GM23338 (cell line): ENCODE results near the gene CAPZB. TPM values are rescaled to one million over a fixed set of nuclear protein-coding genes. Genes with fewer than 3 reads are reported as not detected.

Experiments used
- ATAC-seq: fragments of 200-7000 bp; cut with Tn5 transposase; 3 replicates; pipeline ENCODE4 v1.9.1; 2020
- DNase-seq: peaks from one replicate; pipeline ENCODE4 v3.0.0-alpha.2; 2015; ENCODE audit warnings: low spot score
- H2AFZ ChIP-seq: fragments of 200-600 bp; sonication (generic); 2 replicates; pipeline ENCODE4 v1.8.0; 2016; ENCODE audit warnings: antibody characterized with exemption, mild to moderate bottlenecking, moderate library complexity
- H3F3A ChIP-seq: fragments of 200-600 bp; sonication (generic); replicated peaks from 2 replicates; pipeline ENCODE4 v1.8.0; 2017; ENCODE audit warnings: antibody characterized with exemption, mixed run types, low read depth
- H3K27ac ChIP-seq: fragments of 200-600 bp; sonication (generic); 2 replicates; pipeline ENCODE4 v1.6.1; 2016; ENCODE audit warnings: low read depth
- H3K27me3 ChIP-seq: fragments of 200-600 bp; sonication (generic); 2 replicates; pipeline ENCODE4 v1.8.0; 2016; ENCODE audit warnings: mild to moderate bottlenecking, mixed run types, moderate library complexity; ENCODE audit not compliant: insufficient read depth
- H3K36me3 ChIP-seq: fragments of 200-600 bp; sonication (generic); 2 replicates; pipeline ENCODE4 v1.8.0; 2016; ENCODE audit warnings: mild to moderate bottlenecking; ENCODE audit not compliant: insufficient read depth
- H3K4me1 ChIP-seq: fragments of 200-600 bp; sonication (generic); 2 replicates; pipeline ENCODE4 v1.8.0; 2016; ENCODE audit warnings: mild to moderate bottlenecking, moderate library complexity; ENCODE audit not compliant: insufficient read depth
- H3K4me2 ChIP-seq: fragments of 200-600 bp; sonication (generic); 2 replicates; pipeline ENCODE4 v1.7.1; 2017; ENCODE audit warnings: mixed run types
- H3K4me3 ChIP-seq: fragments of 200-600 bp; sonication (generic); 2 replicates; pipeline ENCODE4 v1.6.1; 2016; ENCODE audit warnings: mixed run types
- H3K79me2 ChIP-seq: fragments of 200-600 bp; sonication (generic); replicated peaks from 2 replicates; pipeline ENCODE4 v1.8.0; 2017; ENCODE audit warnings: mild to moderate bottlenecking; ENCODE audit not compliant: insufficient read depth
- H3K9me2 ChIP-seq: fragments of 200-600 bp; sonication (generic); 2 replicates; pipeline ENCODE4 v1.8.0; 2017; ENCODE audit not compliant: insufficient read depth
- H4K20me1 ChIP-seq: fragments of 200-600 bp; sonication (generic); replicated peaks from 2 replicates; pipeline ENCODE4 v1.8.0; 2017; ENCODE audit warnings: mild to moderate bottlenecking; ENCODE audit not compliant: insufficient read depth
- H3K27ac Mint-ChIP-seq: 2 replicates; pipeline ENCODE4 v1.8.0; 2020; ENCODE audit warnings: inconsistent platforms, mild to moderate bottlenecking, moderate library complexity, mixed read lengths
- H3K27me3 Mint-ChIP-seq: 3 replicates; pipeline ENCODE4 v1.8.0; 2022; ENCODE audit warnings: low read depth, mild to moderate bottlenecking, moderate library complexity, mixed read lengths, inconsistent platforms; ENCODE audit not compliant: insufficient read depth, poor library complexity
- H3K36me3 Mint-ChIP-seq: 3 replicates; pipeline ENCODE4 v1.8.0; 2021; ENCODE audit warnings: low read depth, mild to moderate bottlenecking, inconsistent platforms, moderate library complexity, mixed read lengths
- H3K4me1 Mint-ChIP-seq: 3 replicates; pipeline ENCODE4 v1.8.0; 2020; ENCODE audit warnings: mild to moderate bottlenecking, inconsistent platforms, mixed read lengths
- H3K4me3 Mint-ChIP-seq: 3 replicates; pipeline ENCODE4 v1.8.0; 2021; ENCODE audit warnings: moderate library complexity, mild to moderate bottlenecking, inconsistent platforms, mixed read lengths
- H3K9me3 Mint-ChIP-seq: 3 replicates; pipeline ENCODE4 v1.8.0; 2020; ENCODE audit warnings: moderate library complexity, mild to moderate bottlenecking, inconsistent platforms, mixed read lengths
- JUNB ChIP-seq: IDR thresholded peaks from one replicate; pipeline ENCODE4 v1.6.1; 2016; ENCODE audit warnings: antibody characterized with exemption; ENCODE audit not compliant: unreplicated experiment
- STAT1 ChIP-seq: IDR thresholded peaks from one replicate; pipeline ENCODE4 v1.6.1; 2016; ENCODE audit warnings: antibody characterized with exemption; ENCODE audit not compliant: unreplicated experiment
- polyA plus RNA-seq: library from polyadenylated mRNA; unstranded; fragments of >200 nt; fragmentation: Nextera tagmentation; extraction: Ambion mirVana; gene quantifications from 2 replicates; pipeline ENCODE4 v1.2.1, GENCODE V29; 2016
- total RNA-seq: library from RNA; depleted of rRNA; stranded (reverse); fragments of >200 nt; shearing (Covaris generic); gene quantifications from 2 replicates; pipeline ENCODE4 v1.2.3, GENCODE V29; 2014
- TF ChIP-seq, protein P1 (sequence below), 2 experiments: fragments of 200-600 bp in 1 of 2; sonication (generic) in 1 of 2; conservative IDR thresholded peaks; 2 replicates each; pipeline versions ENCODE4 v1.5.1 to v1.6.1; 2016 to 2017; ENCODE audit warnings: antibody characterized with exemption in 2 of 2, low read depth in 2 of 2, mild to moderate bottlenecking in 2 of 2, moderate library complexity in 1 of 2
- TF ChIP-seq, protein P2 (sequence below): fragments of 250-450 bp; sonication (Bioruptor Pico); IDR thresholded peaks from 2 replicates; pipeline ENCODE4 v1.5.0; 2020; ENCODE audit warnings: mild to moderate bottlenecking, moderate library complexity

Gene CAPZB
- total and polyA plus RNA-seq, 2 experiments from 2014 or later, result 195 to 348 TPM

DNA sequence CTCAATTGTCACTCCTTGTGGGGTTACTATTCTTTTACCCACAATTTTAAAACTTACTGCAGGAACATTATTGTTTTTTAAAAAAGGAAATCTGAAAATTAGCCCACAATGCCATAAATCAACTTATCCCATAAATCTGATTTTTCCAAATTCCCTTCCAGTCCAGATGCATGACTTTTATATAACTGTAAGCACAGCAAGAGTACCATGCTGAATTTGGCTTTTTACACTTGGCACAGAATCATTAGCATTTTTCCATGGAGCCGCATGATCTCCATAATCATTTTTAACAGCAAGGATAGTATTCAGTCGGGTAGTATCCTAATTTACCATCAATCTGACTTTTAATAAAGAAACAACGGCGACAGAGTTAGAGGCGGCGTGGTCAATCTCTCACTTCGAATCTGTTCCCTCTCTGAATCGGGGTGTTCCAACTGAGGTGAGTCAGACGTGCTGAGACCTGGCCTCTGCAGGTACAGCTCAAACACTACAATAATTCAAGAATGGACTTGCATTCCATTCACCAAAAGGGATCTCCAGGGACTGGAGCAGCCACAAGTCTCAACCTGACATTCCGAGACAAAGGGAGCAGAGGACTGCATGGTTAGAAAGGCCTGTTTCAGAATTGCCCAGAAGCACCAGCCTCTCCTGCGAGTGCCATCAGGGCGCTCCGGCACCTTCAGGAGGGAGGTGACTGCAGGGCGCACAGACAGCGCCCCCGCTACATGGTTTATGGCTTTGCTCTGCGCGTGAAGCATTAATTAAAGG, 124.3 kb downstream of the CAPZB start:
- Histone ChIP-seq H2AFZ (no peak overlapping the region), H3K4me3 (no peak overlapping the region), H3K79me2 (peaks cover 77% of the 10 kb centered on the region), H3F3A (0 out of 2 replicates have a peak, but pooled peaks cover 2% of the 10 kb centered on the region), H3K4me1 (no peaks in the 10 kb centered on the region), H3K4me2 (no peak overlapping the region), H3K27me3 (no peaks in the 10 kb centered on the region), H4K20me1 (peaks cover 42% of the 10 kb centered on the region), H3K27ac (0 out of 2 replicates have a peak overlapping the region, but pooled peaks have one; percentile 39), H3K36me3 (no peaks in the 10 kb centered on the region), H3K9me2 (no peaks in the 10 kb centered on the region)
- Mint-ChIP-seq H3K4me1 (peaks cover 20% of the 10 kb centered on the region), H3K9me3 (no peaks in the 10 kb centered on the region), H3K4me3 (no peak overlapping the region), H3K27me3 (peaks cover 9% of the 10 kb centered on the region), H3K27ac (peak overlapping the region; percentile 60; the same call in 1 of the 2 replicates), H3K36me3 (peaks cover 23% of the 10 kb centered on the region)
- TF ChIP-seq JUNB (no peak), STAT1 (no peak)
- TF ChIP-seq, protein P1, sequence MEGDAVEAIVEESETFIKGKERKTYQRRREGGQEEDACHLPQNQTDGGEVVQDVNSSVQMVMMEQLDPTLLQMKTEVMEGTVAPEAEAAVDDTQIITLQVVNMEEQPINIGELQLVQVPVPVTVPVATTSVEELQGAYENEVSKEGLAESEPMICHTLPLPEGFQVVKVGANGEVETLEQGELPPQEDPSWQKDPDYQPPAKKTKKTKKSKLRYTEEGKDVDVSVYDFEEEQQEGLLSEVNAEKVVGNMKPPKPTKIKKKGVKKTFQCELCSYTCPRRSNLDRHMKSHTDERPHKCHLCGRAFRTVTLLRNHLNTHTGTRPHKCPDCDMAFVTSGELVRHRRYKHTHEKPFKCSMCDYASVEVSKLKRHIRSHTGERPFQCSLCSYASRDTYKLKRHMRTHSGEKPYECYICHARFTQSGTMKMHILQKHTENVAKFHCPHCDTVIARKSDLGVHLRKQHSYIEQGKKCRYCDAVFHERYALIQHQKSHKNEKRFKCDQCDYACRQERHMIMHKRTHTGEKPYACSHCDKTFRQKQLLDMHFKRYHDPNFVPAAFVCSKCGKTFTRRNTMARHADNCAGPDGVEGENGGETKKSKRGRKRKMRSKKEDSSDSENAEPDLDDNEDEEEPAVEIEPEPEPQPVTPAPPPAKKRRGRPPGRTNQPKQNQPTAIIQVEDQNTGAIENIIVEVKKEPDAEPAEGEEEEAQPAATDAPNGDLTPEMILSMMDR (conservative IDR thresholded peaks at IDR 0.05; ENCODE audit: low read depth in 2 of 2), result peak in 1 of 2 experiments; percentile 3; a peak in 1 of 4 replicates
- TF ChIP-seq, protein P2, sequence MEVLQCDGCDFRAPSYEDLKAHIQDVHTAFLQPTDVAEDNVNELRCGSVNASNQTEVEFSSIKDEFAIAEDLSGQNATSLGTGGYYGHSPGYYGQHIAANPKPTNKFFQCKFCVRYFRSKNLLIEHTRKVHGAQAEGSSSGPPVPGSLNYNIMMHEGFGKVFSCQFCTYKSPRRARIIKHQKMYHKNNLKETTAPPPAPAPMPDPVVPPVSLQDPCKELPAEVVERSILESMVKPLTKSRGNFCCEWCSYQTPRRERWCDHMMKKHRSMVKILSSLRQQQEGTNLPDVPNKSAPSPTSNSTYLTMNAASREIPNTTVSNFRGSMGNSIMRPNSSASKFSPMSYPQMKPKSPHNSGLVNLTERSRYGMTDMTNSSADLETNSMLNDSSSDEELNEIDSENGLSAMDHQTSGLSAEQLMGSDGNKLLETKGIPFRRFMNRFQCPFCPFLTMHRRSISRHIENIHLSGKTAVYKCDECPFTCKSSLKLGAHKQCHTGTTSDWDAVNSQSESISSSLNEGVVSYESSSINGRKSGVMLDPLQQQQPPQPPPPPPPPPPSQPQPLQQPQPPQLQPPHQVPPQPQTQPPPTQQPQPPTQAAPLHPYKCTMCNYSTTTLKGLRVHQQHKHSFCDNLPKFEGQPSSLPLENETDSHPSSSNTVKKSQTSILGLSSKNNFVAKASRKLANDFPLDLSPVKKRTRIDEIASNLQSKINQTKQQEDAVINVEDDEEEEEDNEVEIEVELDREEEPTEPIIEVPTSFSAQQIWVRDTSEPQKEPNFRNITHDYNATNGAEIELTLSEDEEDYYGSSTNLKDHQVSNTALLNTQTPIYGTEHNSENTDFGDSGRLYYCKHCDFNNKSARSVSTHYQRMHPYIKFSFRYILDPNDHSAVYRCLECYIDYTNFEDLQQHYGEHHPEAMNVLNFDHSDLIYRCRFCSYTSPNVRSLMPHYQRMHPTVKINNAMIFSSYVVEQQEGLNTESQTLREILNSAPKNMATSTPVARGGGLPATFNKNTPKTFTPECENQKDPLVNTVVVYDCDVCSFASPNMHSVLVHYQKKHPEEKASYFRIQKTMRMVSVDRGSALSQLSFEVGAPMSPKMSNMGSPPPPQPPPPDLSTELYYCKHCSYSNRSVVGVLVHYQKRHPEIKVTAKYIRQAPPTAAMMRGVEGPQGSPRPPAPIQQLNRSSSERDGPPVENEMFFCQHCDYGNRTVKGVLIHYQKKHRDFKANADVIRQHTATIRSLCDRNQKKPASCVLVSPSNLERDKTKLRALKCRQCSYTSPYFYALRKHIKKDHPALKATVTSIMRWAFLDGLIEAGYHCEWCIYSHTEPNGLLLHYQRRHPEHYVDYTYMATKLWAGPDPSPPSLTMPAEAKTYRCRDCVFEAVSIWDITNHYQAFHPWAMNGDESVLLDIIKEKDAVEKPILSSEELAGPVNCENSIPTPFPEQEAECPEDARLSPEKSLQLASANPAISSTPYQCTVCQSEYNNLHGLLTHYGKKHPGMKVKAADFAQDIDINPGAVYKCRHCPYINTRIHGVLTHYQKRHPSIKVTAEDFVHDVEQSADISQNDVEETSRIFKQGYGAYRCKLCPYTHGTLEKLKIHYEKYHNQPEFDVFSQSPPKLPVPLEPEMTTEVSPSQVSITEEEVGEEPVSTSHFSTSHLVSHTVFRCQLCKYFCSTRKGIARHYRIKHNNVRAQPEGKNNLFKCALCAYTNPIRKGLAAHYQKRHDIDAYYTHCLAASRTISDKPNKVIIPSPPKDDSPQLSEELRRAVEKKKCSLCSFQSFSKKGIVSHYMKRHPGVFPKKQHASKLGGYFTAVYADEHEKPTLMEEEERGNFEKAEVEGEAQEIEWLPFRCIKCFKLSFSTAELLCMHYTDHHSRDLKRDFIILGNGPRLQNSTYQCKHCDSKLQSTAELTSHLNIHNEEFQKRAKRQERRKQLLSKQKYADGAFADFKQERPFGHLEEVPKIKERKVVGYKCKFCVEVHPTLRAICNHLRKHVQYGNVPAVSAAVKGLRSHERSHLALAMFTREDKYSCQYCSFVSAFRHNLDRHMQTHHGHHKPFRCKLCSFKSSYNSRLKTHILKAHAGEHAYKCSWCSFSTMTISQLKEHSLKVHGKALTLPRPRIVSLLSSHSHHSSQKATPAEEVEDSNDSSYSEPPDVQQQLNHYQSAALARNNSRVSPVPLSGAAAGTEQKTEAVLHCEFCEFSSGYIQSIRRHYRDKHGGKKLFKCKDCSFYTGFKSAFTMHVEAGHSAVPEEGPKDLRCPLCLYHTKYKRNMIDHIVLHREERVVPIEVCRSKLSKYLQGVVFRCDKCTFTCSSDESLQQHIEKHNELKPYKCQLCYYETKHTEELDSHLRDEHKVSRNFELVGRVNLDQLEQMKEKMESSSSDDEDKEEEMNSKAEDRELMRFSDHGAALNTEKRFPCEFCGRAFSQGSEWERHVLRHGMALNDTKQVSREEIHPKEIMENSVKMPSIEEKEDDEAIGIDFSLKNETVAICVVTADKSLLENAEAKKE (CRISPR knock-in tag), result no peak
- DNase-seq (no peak), ATAC-seq (peak; percentile 47)
